GM19193 (cell line): ENCODE results near the gene F2RL3.

ENCODE experiments used
- POLR2A ChIP-seq: IDR thresholded peaks from 4 replicates; pipeline ENCODE4 v1.6.1; 2011; ENCODE audit not compliant: insufficient read depth, insufficient read length; ENCODE audit errors: extremely low read depth

F2RL3 gene

DNA sequence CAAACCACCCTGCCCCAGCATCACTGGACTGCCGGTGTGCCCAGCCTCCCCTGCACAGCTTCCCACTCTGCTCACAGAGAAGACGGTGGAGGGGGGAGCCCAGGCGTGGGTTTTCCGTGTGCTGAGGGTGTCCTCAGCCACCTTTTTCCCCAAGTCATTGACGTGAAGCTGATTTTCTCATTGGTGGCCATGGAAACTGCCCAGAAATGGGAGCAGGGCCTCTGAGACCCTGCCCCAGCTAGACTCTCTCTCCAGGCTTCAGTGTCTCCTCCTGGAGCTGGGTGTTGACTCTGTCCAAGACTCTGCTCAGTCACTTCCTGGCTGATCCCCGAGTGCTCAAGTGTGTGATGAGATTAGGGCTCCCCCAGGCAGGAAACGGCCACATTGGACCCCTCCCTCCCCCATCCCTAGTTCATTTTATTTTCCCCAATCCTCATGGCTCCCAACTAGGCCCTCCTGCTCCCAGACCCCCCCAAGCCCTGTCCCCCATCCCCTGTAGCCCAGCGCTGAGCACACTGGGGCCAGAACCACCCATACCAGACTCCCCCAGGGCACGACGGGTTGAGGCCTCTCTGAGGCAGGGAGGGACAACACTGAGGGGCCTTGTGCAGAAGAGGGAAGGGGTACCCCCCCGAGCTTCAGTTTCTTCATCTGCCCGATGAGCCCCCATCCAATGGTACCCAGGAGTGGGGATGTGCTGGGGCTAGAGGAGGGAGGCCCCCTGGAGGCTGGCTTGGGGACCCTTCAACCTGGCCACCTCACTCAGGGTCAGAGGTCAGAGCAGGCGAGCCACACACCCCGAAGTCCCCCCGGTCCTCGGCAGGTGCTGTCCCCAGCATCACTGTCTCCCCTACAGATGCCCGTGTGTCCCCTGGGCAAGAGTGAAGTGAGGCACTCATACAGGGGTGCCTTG is 1.2 kb upstream of the F2RL3 start:
- TF ChIP-seq POLR2A, result no peak

GRCh38 chr19:16889366-16889882 is 625 bp downstream of the F2RL3 start:
- no peak for TF ChIP-seq POLR2A

DNA sequence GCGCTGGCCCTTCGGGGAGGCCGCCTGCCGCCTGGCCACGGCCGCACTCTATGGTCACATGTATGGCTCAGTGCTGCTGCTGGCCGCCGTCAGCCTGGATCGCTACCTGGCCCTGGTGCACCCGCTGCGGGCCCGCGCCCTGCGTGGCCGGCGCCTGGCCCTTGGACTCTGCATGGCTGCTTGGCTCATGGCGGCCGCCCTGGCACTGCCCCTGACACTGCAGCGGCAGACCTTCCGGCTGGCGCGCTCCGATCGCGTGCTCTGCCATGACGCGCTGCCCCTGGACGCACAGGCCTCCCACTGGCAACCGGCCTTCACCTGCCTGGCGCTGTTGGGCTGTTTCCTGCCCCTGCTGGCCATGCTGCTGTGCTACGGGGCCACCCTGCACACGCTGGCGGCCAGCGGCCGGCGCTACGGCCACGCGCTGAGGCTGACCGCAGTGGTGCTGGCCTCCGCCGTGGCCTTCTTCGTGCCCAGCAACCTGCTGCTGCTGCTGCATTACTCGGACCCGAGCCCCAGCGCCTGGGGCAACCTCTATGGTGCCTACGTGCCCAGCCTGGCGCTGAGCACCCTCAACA is 1.2 kb downstream of the F2RL3 start:
- no peak for TF ChIP-seq POLR2A

GRCh38 chr19:16890461-16891184 is 1.8 kb downstream of the F2RL3 start:
- no peak for TF ChIP-seq POLR2A

- TF ChIP-seq POLR2A, result no peak
Measured at GRCh38 chr19:16891696-16892382, 3.0 kb downstream of the F2RL3 start.

DNA sequence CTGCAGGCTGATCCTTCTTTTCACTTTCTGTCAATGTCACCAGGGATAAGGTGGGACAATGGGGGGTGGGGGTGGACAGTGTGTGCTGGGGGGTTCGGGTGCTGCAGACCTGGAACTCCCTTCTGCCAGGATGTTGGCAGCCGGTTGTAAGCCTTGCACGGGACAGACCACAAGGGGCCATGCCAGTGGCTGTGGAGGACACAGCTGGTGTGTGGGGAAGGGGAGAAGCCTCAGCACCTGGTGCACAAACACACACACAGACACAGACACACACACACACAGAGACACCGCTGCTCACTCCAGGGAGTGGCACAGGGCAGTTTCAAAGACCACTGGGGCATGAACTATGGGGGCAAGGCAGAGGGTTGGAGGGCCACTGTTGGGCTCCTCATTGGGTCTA is 3.6 kb downstream of the F2RL3 start:
- TF ChIP-seq POLR2A, result no peak

GRCh38 chr19:16892868-16893685 is 4.3 kb downstream of the F2RL3 start:
- TF ChIP-seq POLR2A, result peak; percentile 15

DNA sequence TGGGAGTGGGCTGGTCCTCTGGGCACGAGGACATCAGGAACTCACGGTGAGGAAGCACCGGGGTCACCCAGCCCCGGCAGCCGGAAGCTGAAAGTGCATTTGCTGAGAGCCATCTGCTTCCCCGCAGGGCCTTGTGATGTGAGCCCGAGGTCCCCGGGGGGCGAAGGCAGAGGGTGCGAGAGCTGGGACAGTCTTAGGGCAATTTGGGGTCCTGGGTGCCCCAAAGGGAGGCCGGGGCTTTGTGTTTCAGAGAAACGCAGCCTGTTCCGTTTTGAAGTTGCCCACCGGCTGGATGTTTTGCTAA is 4.8 kb downstream of the F2RL3 start:
- TF ChIP-seq POLR2A, result peak; percentile 6

- no peak for TF ChIP-seq POLR2A
Measured at GRCh38 chr19:16894080-16894479, 5.3 kb downstream of the F2RL3 start.

GRCh38 chr19:16895467-16896145 is 6.8 kb downstream of the F2RL3 start:
- no peak for TF ChIP-seq POLR2A

- no peak for TF ChIP-seq POLR2A
Measured at GRCh38 chr19:16896146-16897028, 7.6 kb downstream of the F2RL3 start.

- no peak for TF ChIP-seq POLR2A
Measured at GRCh38 chr19:16897029-16897855, 8.4 kb downstream of the F2RL3 start.

DNA sequence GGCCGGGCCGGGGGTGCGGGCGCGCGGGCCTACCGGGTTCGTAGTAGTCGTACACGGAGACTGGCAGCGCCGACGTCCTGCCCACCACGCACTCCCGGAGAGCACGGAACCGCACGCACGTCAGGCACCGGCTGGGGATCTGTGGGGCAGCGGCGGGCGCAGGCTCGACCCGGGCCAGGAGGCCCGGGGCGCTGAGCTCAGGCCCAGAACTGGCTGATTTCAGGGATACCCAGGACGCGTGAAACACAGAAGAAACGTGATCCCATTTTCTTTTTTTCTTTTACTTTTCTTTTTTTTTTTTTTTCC is 9.0 kb downstream of the F2RL3 start:
- TF ChIP-seq POLR2A, result no peak
